Erythroblast (primary cell): Measurements from ENCODE around the gene HAGH.

Source experiments
- GATA1 ChIP-seq: IDR thresholded peaks from 2 replicates; pipeline ENCODE4 v1.6.1; 2011; ENCODE audit warnings: low read depth, mild to moderate bottlenecking, control low read depth, low read length, moderate library complexity
- POLR2A ChIP-seq: IDR thresholded peaks from 2 replicates; pipeline ENCODE4 v1.6.1; 2011; ENCODE audit warnings: mild to moderate bottlenecking, low read length

DNA sequence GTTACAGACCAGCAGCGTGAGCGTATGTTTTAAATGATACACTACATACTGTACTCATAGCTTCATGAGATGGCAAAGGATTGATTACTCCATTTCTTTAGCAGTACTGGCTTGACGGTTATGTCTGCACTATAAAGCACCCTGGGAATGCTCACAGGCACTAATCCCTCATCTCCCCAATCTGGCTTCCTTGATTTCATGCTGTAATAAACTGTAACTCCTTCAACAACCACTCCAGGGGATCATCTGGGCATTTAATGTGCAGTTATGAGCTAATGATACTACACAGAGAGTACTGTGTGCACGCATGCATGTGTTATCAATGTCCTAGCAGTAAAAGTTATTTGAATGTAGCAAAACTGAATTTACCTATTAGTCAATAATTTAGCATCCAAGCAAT lies 25.2 kb upstream of the HAGH start:
- no peak for TF ChIP-seq POLR2A
- no peak for TF ChIP-seq GATA1
